PC-9 (cell line): ENCODE results near the gene ADARB2. TPM values are rescaled to one million over a fixed set of nuclear protein-coding genes. Genes with fewer than 3 reads are reported as not detected.

ENCODE experiments used
- BruUV-seq: library from RNA; stranded (reverse); fragments of 400-500 nt; replicated peaks from 2 replicates; lab custom pipeline; 2021; lab: Mats Ljungman, UMichigan
- CTCF ChIA-PET: fragments of 300-600 bp; sonication (Branson Sonifier 250); formaldehyde crosslinking; loops from one replicate; lab custom pipeline; 2022; ENCODE audit warnings: antibody characterized with exemption; lab: Charles Lee
- POLR2A ChIA-PET: fragments of 300-600 bp; sonication (Branson Sonifier 250); formaldehyde crosslinking; loops from one replicate; lab custom pipeline; 2022; ENCODE audit warnings: antibody characterized with exemption; ENCODE audit not compliant: unreplicated experiment; lab: Charles Lee
- DNase-seq, 2 experiments: peaks; one replicate each; pipeline versions ENCODE4 v3.0.0 to v3.0.0-alpha.2; 2015 to 2022; ENCODE audit warnings: mixed read lengths in 1 of 2
- H2AFZ ChIP-seq: fragments of 200-600 bp; sonication (generic); 2 replicates; pipeline ENCODE4 v1.8.1; 2017; ENCODE audit warnings: antibody characterized with exemption
- H3F3A ChIP-seq: fragments of 200-600 bp; sonication (generic); 2 replicates; pipeline ENCODE4 v1.8.1; 2017; ENCODE audit warnings: antibody characterized with exemption, mild to moderate bottlenecking, low read depth; ENCODE audit not compliant: insufficient read depth
- H3K27ac ChIP-seq: fragments of 200-600 bp; sonication (generic); 2 replicates; pipeline ENCODE4 v1.6.1; 2016; ENCODE audit warnings: mixed run types
- H3K27me3 ChIP-seq: fragments of 200-600 bp; sonication (generic); 2 replicates; pipeline ENCODE4 v1.6.1; 2016; ENCODE audit warnings: low read depth, mixed run types; ENCODE audit not compliant: insufficient read depth
- H3K36me3 ChIP-seq: fragments of 200-600 bp; sonication (generic); 2 replicates; pipeline ENCODE4 v1.6.1; 2016; ENCODE audit warnings: low read depth, mixed run types
- H3K4me1 ChIP-seq: fragments of 200-600 bp; sonication (generic); replicated peaks from 2 replicates; pipeline ENCODE4 v1.6.1; 2016; ENCODE audit warnings: mixed run types; ENCODE audit not compliant: insufficient read depth
- H3K4me2 ChIP-seq: fragments of 200-600 bp; sonication (generic); 2 replicates; pipeline ENCODE4 v1.6.1; 2017; ENCODE audit warnings: mixed run types
- H3K4me3 ChIP-seq: fragments of 200-600 bp; sonication (generic); 2 replicates; pipeline ENCODE4 v1.6.1; 2016; ENCODE audit warnings: mixed run types
- H3K79me2 ChIP-seq: fragments of 200-600 bp; sonication (generic); 2 replicates; pipeline ENCODE4 v1.6.1; 2017; ENCODE audit warnings: low read depth, mixed run types
- H3K9me2 ChIP-seq: fragments of 200-600 bp; sonication (generic); 2 replicates; pipeline ENCODE4 v1.8.1; 2017; ENCODE audit warnings: mild to moderate bottlenecking; ENCODE audit not compliant: insufficient read depth
- H3K9me3 ChIP-seq: fragments of 200-600 bp; sonication (generic); 2 replicates; pipeline ENCODE4 v1.8.1; 2016; ENCODE audit warnings: low read depth; ENCODE audit not compliant: insufficient read depth
- H4K20me1 ChIP-seq: fragments of 200-600 bp; sonication (generic); 2 replicates; pipeline ENCODE4 v1.8.1; 2017; ENCODE audit not compliant: insufficient read depth
- CTCF ChIP-seq: fragments of 200-600 bp; sonication (generic); conservative IDR thresholded peaks from 2 replicates; pipeline ENCODE4 v1.6.1; 2017; ENCODE audit warnings: mixed run types, antibody characterized with exemption, mild to moderate bottlenecking, moderate library complexity
- EZH2 ChIP-seq: fragments of 200-600 bp; sonication (generic); IDR thresholded peaks from 2 replicates; pipeline ENCODE4 v1.8.0; 2017; ENCODE audit warnings: antibody characterized with exemption, low read depth
- intact Hi-C: fragments of 100-400 bp; cut with micrococcal nuclease; formaldehyde crosslinking; loops from one replicate; pipeline ENCODE4 v1.10.0; 2022; ENCODE audit not compliant: unreplicated experiment
- total RNA-seq: library from RNA; stranded (reverse); gene quantifications from 2 replicates; pipeline ENCODE4 v1.2.3, GENCODE V29; 2021

ADARB2 gene
- total RNA-seq, 1 experiment from 2014 or later = not detected

GRCh38 chr10:1180071-1180730 is 557.1 kb downstream of the ADARB2 start:
- DNase-seq = no peak
- intact Hi-C loops = no loop called here
- no peak for TF ChIP-seq EZH2
- no peak for TF ChIP-seq CTCF
- Histone ChIP-seq H2AFZ (no peak overlapping the region), H3K9me2 (no peaks in the 10 kb centered on the region), H3K27ac (no peak overlapping the region), H3K4me2 (no peak overlapping the region), H4K20me1 (no peaks in the 10 kb centered on the region), H3F3A (no peaks in the 10 kb centered on the region), H3K36me3 (no peaks in the 10 kb centered on the region), H3K27me3 (peaks cover 92% of the 10 kb centered on the region), H3K4me3 (no peak overlapping the region), H3K9me3 (no peaks in the 10 kb centered on the region), H3K79me2 (no peaks in the 10 kb centered on the region), H3K4me1 (no peaks in the 10 kb centered on the region)
- no TSS peak for BruUV-seq
- ChIA-PET CTCF (no interaction called here), POLR2A (no interaction called here)

- no peaks in the 10 kb centered on the region for H3F3A ChIP-seq
- DNase-seq = no peak
- TF ChIP-seq EZH2 = no peak
- no peak for TF ChIP-seq CTCF
- no peaks in the 10 kb centered on the region for H4K20me1 ChIP-seq
- POLR2A ChIA-PET = no interaction called here
- H2AFZ ChIP-seq = no peak overlapping the region
- H3K9me3 ChIP-seq = no peaks in the 10 kb centered on the region
- CTCF ChIA-PET = no interaction called here
- no peak overlapping the region for H3K4me3 ChIP-seq
- no peak overlapping the region for H3K27ac ChIP-seq
- H3K9me2 ChIP-seq = no peaks in the 10 kb centered on the region
- peaks cover 92% of the 10 kb centered on the region for H3K27me3 ChIP-seq
- no peaks in the 10 kb centered on the region for H3K36me3 ChIP-seq
- H3K4me1 ChIP-seq = no peaks in the 10 kb centered on the region
- BruUV-seq = no TSS peak
- H3K4me2 ChIP-seq = no peak overlapping the region
- H3K79me2 ChIP-seq = no peaks in the 10 kb centered on the region
- intact Hi-C loops = no loop called here
Measured at GRCh38 chr10:1179346-1180070, 557.8 kb downstream of the ADARB2 start.

DNA sequence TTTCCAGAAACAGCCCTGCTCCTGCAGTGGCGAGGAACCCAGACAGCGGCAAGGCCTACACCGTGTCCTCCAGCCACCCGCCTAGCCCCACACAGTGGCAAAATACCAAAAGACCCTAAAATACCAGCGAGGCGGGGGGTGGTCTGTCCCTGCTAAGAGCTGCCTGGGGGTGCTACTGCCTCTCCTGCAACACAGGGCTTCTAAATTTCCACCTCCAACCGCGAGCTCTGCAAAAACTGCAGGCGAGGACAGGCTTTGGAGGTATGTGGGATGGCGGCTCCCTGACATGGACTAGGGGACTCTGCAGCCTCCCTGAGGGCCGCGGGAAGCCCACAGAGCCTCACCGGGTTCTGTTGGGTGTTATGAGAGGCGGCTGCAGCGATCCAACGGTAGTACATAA is 558.8 kb downstream of the ADARB2 start:
- Histone ChIP-seq H3K79me2 (no peaks in the 10 kb centered on the region), H3K9me2 (no peaks in the 10 kb centered on the region), H3F3A (no peaks in the 10 kb centered on the region), H3K4me1 (no peaks in the 10 kb centered on the region), H4K20me1 (no peaks in the 10 kb centered on the region), H3K27me3 (peaks cover 92% of the 10 kb centered on the region), H2AFZ (no peak overlapping the region), H3K4me2 (no peak overlapping the region), H3K4me3 (no peak overlapping the region), H3K36me3 (no peaks in the 10 kb centered on the region), H3K27ac (no peak overlapping the region), H3K9me3 (no peaks in the 10 kb centered on the region)
- intact Hi-C loops = no loop called here
- CTCF ChIA-PET = no interaction called here
- no peak for DNase-seq
- TF ChIP-seq EZH2 (no peak), CTCF (no peak)
- BruUV-seq = no TSS peak
- POLR2A ChIA-PET = no interaction called here
